Measurements from ENCODE around the gene PAK6. TPM values are rescaled to one million over a fixed set of nuclear protein-coding genes. Genes with fewer than 3 reads are reported as not detected.

PAK6 gene
- total RNA-seq, 4 donors from 2014 or later: 0.84 to 2.0 TPM; not detected in 2

DNA sequence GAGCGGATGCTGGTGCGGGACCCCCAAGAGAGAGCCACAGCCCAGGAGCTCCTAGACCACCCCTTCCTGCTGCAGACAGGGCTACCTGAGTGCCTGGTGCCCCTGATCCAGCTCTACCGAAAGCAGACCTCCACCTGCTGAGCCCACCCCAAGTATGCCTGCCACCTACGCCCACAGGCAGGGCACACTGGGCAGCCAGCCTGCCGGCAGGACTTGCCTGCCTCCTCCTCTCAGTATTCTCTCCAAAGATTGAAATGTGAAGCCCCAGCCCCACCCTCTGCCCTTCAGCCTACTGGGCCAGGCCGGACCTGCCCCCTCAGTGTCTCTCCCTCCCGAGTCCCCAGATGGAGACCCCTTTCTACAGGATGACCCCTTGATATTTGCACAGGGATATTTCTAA lies 37.1 kb downstream of the PAK6 start:
- no peak overlapping the region for H3K27ac ChIP-seq
- no peak for DNase-seq (ENCODE audit: low spot score in 2 of 2)
- 66 to 70% methylated on average over 5 to 7 of the region's 7 CpGs for WGBS, 2 donors
- no peaks in the 10 kb centered on the region for H3K36me3 ChIP-seq
- H3K4me3 ChIP-seq: no peak overlapping the region
- TF ChIP-seq POLR2A (IDR thresholded peaks at IDR 0.05) (no peak), EP300 (IDR thresholded peaks at IDR 0.05) (no peak), CTCF (IDR thresholded peaks at IDR 0.05) (no peak)
- H3K9me3 ChIP-seq: no peaks in the 10 kb centered on the region
- peaks cover 0 to 12% (median 5%) of the 10 kb centered on the region in 4 donors for H3K4me1 ChIP-seq
- H3K27me3 ChIP-seq: peaks cover 0 to 41% of the 10 kb centered on the region in 2 donors

- no peaks in the 10 kb centered on the region for H3K9me3 ChIP-seq
- no peak for DNase-seq (ENCODE audit: low spot score in 2 of 2)
- WGBS, 2 donors: 66 to 67% methylated on average over 4 of the region's 4 CpGs
- TF ChIP-seq POLR2A (IDR thresholded peaks at IDR 0.05) (no peak), EP300 (IDR thresholded peaks at IDR 0.05) (no peak), CTCF (IDR thresholded peaks at IDR 0.05) (no peak)
- H3K36me3 ChIP-seq: no peaks in the 10 kb centered on the region
- peaks cover 0 to 48% of the 10 kb centered on the region in 2 donors for H3K27me3 ChIP-seq
- H3K4me1 ChIP-seq: peaks cover 0 to 20% (median 8%) of the 10 kb centered on the region in 4 donors
- H3K27ac ChIP-seq: no peak overlapping the region
- H3K4me3 ChIP-seq: no peak overlapping the region
Observed at GRCh38 chr15:40276927-40277326, 38.1 kb downstream of the PAK6 start.

- DNase-seq (ENCODE audit: low spot score in 2 of 2): no peak
- no peak overlapping the region for H3K4me3 ChIP-seq
- WGBS, 2 donors: 41 to 46% methylated on average over 16 of the region's 16 CpGs
- peaks cover 0 to 53% of the 10 kb centered on the region in 2 donors for H3K27me3 ChIP-seq
- no peak for TF ChIP-seq EP300 (IDR thresholded peaks at IDR 0.05)
- no peaks in the 10 kb centered on the region for H3K36me3 ChIP-seq
- no peaks in the 10 kb centered on the region for H3K9me3 ChIP-seq
- no peak overlapping the region for H3K27ac ChIP-seq
- H3K4me1 ChIP-seq: peaks cover 0 to 26% (median 12%) of the 10 kb centered on the region in 4 donors
Observed at GRCh38 chr15:40277471-40277870, 38.6 kb downstream of the PAK6 start.

DNA sequence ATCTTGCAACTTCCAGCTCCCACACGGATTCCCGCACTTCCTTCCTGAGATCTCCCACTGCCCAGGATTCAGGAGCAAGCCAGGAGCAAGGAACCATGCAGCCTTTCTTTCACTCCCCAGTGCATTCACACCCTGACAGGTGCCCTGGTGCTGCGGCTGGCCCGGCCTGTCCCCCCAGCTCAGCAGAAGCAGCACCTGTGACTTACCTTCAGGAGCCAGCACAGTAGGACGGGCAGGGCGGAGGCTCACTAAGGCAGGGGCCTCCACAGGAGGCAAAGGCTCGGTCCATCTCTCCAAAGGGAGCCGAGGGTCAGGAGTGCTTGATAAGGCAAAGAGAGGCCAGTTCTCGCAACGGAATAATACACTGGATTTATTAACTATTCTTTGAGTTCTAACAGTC lies 39.2 kb downstream of the PAK6 start:
- H3K9me3 ChIP-seq: no peaks in the 10 kb centered on the region

DNA sequence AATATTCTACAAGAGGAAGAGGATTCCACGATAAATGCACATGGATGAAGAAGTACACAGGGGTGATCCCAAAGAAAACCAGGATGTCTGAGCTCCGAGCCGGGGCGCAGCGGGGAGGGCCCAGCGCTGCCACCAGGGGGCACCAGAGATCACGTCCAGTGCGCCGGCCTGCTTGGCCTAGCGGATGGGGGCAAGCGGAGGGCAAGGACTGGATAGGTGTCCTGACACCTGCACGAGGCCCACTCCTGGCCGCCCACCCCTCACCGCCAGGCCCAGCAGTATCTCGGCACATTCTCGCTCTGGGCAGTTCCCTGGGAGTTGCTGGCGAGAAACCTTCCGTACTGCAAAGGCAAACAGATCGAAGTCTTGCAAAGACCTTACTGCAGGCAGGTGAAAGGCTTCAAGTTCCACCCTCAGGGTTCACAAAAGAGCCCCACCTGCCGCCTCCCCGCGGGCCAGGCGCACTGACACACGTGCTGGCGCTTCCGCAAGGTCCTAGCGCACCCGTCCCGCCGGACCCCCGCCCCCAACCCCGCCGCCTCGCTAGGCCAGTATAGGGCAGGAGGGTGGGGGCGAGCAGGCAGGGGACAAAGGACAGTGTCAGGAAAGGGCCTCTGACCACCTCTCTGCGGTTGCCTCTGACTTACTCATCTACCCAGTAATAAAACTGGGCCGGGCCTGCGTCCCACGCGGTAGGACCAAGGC lies 40.7 kb downstream of the PAK6 start:
- no peak for TF ChIP-seq POLR2A (IDR thresholded peaks at IDR 0.05)
- no peak for TF ChIP-seq EP300 (IDR thresholded peaks at IDR 0.05)
- TF ChIP-seq CTCF (IDR thresholded peaks at IDR 0.05): peak; percentile 94 to 99 (median 96)
- Histone ChIP-seq H3K4me1 (peaks cover 0 to 41% (median 20%) of the 10 kb centered on the region in 4 donors), H3K4me3 (peak overlapping the region in 1 of 4 donors; percentile 2), H3K27ac (no peak overlapping the region), H3K9me3 (no peaks in the 10 kb centered on the region), H3K36me3 (no peaks in the 10 kb centered on the region), H3K27me3 (peaks cover 0 to 74% of the 10 kb centered on the region in 2 donors)
- 25 to 27% methylated on average over 35 to 39 of the region's 40 CpGs for WGBS, 2 donors
- peak; percentile 53 to 70 for DNase-seq (ENCODE audit: low spot score in 2 of 2)

More for the DNA sequence above, 39.2 kb downstream of the PAK6 start:
- Histone ChIP-seq H3K27ac (no peak overlapping the region), H3K4me1 (peaks cover 0 to 31% (median 18%) of the 10 kb centered on the region in 4 donors), H3K36me3 (no peaks in the 10 kb centered on the region), H3K4me3 (no peak overlapping the region), H3K27me3 (peaks cover 0 to 59% of the 10 kb centered on the region in 2 donors)
- 71 to 80% methylated on average over 9 of the region's 10 CpGs for WGBS, 2 donors
- no peak for TF ChIP-seq POLR2A (IDR thresholded peaks at IDR 0.05)
- no peak for TF ChIP-seq CTCF (IDR thresholded peaks at IDR 0.05)
- TF ChIP-seq EP300 (IDR thresholded peaks at IDR 0.05): no peak
- no peak for DNase-seq (ENCODE audit: low spot score in 2 of 2)

Data from tibial nerve (tissue), 4 donors.